Stimulated activated CD8-positive, alpha-beta memory T cell treated with anti-CD3 and anti-CD28 coated beads, Interleukin-12 subunit alpha, Interleukin-12 subunit beta, amount 100 ng/mL, for 4 hours (primary cell): ENCODE results near the gene PDZRN3.

Source experiments
- DNase-seq: peaks from one replicate; pipeline ENCODE4 v3.0.0-alpha.2; 2020; ENCODE audit warnings: low read depth

Gene PDZRN3

GRCh38 chr3:73384091-73384906 is 240.4 kb downstream of the PDZRN3 start:
- no peak for DNase-seq

- no peak for DNase-seq
Measured at GRCh38 chr3:73383470-73384049, 241.2 kb downstream of the PDZRN3 start.

- DNase-seq, result no peak
Measured at GRCh38 chr3:73381551-73381950, 243.2 kb downstream of the PDZRN3 start.

GRCh38 chr3:73380735-73381532 is 243.8 kb downstream of the PDZRN3 start:
- DNase-seq, result no peak

- no peak for DNase-seq
Measured at GRCh38 chr3:73379465-73379864, 245.3 kb downstream of the PDZRN3 start.

GRCh38 chr3:73378207-73378606 is 246.5 kb downstream of the PDZRN3 start:
- DNase-seq, result no peak

GRCh38 chr3:73365756-73366397 is 258.9 kb downstream of the PDZRN3 start:
- DNase-seq, result no peak

- DNase-seq, result no peak
Measured at GRCh38 chr3:73364517-73364916, 260.2 kb downstream of the PDZRN3 start.

- no peak for DNase-seq
Measured at GRCh38 chr3:73363093-73363492, 261.6 kb downstream of the PDZRN3 start.

- no peak for DNase-seq
Measured at GRCh38 chr3:73361591-73361990, 263.1 kb downstream of the PDZRN3 start.

- no peak for DNase-seq
Measured at GRCh38 chr3:73353649-73354217, 271.0 kb downstream of the PDZRN3 start.

GRCh38 chr3:73352841-73353645 is 271.7 kb downstream of the PDZRN3 start:
- DNase-seq, result no peak

GRCh38 chr3:73351423-73352071 is 273.2 kb downstream of the PDZRN3 start:
- no peak for DNase-seq

GRCh38 chr3:73350996-73351395 is 273.7 kb downstream of the PDZRN3 start:
- DNase-seq, result no peak

GRCh38 chr3:73349657-73350056 is 275.1 kb downstream of the PDZRN3 start:
- no peak for DNase-seq

- DNase-seq, result no peak
Measured at GRCh38 chr3:73342077-73342476, 282.7 kb downstream of the PDZRN3 start.

- DNase-seq, result no peak
Measured at GRCh38 chr3:73341272-73341935, 283.3 kb downstream of the PDZRN3 start.

GRCh38 chr3:73332558-73332957 is 292.2 kb downstream of the PDZRN3 start:
- DNase-seq, result no peak
